Cardiac muscle cell (in vitro differentiated cells and primary cell): Measurements from ENCODE around the gene CDKL4. TPM values are rescaled to one million over a fixed set of nuclear protein-coding genes. Genes with fewer than 3 reads are reported as not detected.

Experiments used
- DNase-seq, 2 donors: peaks; one replicate each; pipeline versions ENCODE4 v3.0.0 to v3.0.0-alpha.2; 2010 to 2017; ENCODE audit warnings: low read depth in 1 of 2, low spot score in 1 of 2
- H3K27ac ChIP-seq: fragments of 200-600 bp; sonication (generic); 2 replicates; pipeline ENCODE4 v1.5.1; 2016
- H3K27me3 ChIP-seq: fragments of 200-600 bp; sonication (generic); 2 replicates; pipeline ENCODE4 v1.6.0; 2016; ENCODE audit warnings: control low read depth
- H3K36me3 ChIP-seq: fragments of 200-600 bp; sonication (generic); 2 replicates; pipeline ENCODE4 v1.5.1; 2016; ENCODE audit warnings: control low read depth
- H3K4me1 ChIP-seq: fragments of 200-600 bp; sonication (generic); 2 replicates; pipeline ENCODE4 v1.8.1; 2017; ENCODE audit warnings: low read depth, mild to moderate bottlenecking, mixed run types
- H3K4me3 ChIP-seq: fragments of 200-600 bp; sonication (generic); 2 replicates; pipeline ENCODE4 v1.5.1; 2016; ENCODE audit warnings: mild to moderate bottlenecking
- H3K9me3 ChIP-seq: fragments of 200-600 bp; sonication (generic); 2 replicates; pipeline ENCODE4 v1.5.1; 2017; ENCODE audit warnings: low read depth, mild to moderate bottlenecking, control low read depth
- CTCF ChIP-seq: IDR thresholded peaks from 2 replicates; pipeline ENCODE4 v1.5.1; 2012; ENCODE audit warnings: low read depth, mild to moderate bottlenecking, low read length
- polyA plus RNA-seq: library from polyadenylated mRNA; unstranded; fragments of >200 nt; fragmentation: Nextera tagmentation; extraction: Ambion mirVana; gene quantifications from 2 replicates; pipeline ENCODE4 v1.2.1, GENCODE V29; 2016
- total RNA-seq: library from RNA; depleted of rRNA; stranded (reverse); fragments of >200 nt; gene quantifications from 2 replicates; pipeline ENCODE4 v1.2.3, GENCODE V29; 2016

Gene CDKL4
- total and polyA plus RNA-seq, 2 experiments from 2014 or later: 0.66 TPM; not detected in 1

DNA sequence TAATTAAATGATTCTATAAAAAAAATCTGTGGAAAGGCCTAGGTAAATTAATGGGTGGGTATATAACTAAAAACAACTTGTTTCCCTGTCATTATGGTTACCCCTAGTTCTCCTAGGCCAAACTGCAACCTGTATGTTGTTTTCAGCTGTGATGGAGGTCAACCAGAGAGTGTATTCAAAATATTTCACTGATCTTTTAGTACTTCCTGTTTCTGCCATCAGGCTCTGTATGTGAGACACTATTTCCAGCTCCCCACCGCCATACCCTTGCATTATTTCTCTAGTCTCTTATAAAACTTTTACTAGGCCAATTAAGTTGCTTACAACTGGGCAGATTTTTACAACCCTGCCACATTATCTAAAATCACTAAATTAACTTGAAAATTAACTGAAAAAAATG lies 21.0 kb upstream of the CDKL4 start:
- Histone ChIP-seq H3K4me1 (no peaks in the 10 kb centered on the region), H3K36me3 (peaks cover 34% of the 10 kb centered on the region), H3K9me3 (no peaks in the 10 kb centered on the region), H3K27me3 (no peaks in the 10 kb centered on the region), H3K27ac (no peak overlapping the region), H3K4me3 (no peak overlapping the region)
- DNase-seq: no peak
- TF ChIP-seq CTCF: no peak

- no peaks in the 10 kb centered on the region for H3K4me1 ChIP-seq
- TF ChIP-seq CTCF: no peak
- H3K27me3 ChIP-seq: no peaks in the 10 kb centered on the region
- peaks cover 42% of the 10 kb centered on the region for H3K36me3 ChIP-seq
- no peaks in the 10 kb centered on the region for H3K9me3 ChIP-seq
- DNase-seq: no peak
- H3K4me3 ChIP-seq: no peak overlapping the region
- no peak overlapping the region for H3K27ac ChIP-seq
Measured at GRCh38 chr2:39260087-39260486, 16.3 kb upstream of the CDKL4 start.

DNA sequence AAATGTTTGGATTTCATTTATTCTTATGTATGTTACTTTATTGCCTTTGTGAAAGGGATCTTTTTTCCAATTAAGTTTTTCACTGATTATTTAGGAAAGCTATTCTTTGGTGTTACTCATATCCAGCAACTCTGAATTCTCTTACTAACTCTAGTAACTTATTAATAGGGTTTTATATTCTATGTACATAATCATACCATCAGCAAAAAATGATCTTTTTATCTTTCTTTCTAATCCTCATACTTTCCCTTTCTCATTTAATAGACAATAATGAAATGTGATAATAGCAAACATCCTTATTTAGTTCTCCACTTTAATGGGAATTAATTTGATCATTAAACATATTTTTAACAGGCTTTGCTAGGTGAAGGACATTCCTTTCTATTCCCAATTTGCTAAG lies 12.3 kb upstream of the CDKL4 start:
- DNase-seq: no peak
- peaks cover 46% of the 10 kb centered on the region for H3K36me3 ChIP-seq
- H3K4me3 ChIP-seq: no peak overlapping the region
- H3K27ac ChIP-seq: no peak overlapping the region
- no peaks in the 10 kb centered on the region for H3K27me3 ChIP-seq
- H3K4me1 ChIP-seq: no peaks in the 10 kb centered on the region
- no peak for TF ChIP-seq CTCF
- H3K9me3 ChIP-seq: no peaks in the 10 kb centered on the region

DNA sequence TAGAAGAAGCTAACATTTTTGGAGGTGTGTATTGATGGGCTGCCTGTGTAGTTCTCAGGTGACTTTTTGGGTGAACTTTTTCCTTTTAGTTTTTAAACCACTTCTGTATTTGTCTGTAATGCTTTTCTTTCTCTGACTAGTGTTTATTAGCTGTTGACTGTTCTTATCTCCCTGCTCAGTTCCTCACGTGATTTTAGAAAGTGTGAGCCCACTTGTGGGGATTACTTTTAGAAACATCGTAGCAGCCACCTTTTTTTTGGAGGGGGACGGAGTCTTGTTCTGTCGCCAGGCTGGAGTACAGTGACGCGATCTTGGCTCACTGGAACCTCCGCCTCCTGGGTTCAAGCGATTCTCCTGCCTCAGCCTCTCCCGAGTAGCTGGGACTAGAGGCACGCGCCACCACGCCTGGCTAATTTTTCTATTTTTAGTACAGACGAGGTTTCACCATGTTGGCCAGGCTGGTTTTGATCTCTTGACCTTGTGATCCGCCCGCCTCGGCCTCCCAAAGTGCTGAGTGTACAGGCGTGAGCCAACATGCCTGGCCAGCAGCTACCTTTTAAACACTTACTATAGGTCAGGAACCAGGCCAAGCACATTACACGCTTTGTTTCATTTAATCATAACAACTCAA lies 9.2 kb upstream of the CDKL4 start:
- H3K4me1 ChIP-seq: no peaks in the 10 kb centered on the region
- DNase-seq: no peak
- H3K4me3 ChIP-seq: no peak overlapping the region
- H3K36me3 ChIP-seq: peaks cover 58% of the 10 kb centered on the region
- no peaks in the 10 kb centered on the region for H3K27me3 ChIP-seq
- H3K9me3 ChIP-seq: no peaks in the 10 kb centered on the region
- no peak for TF ChIP-seq CTCF
- peak overlapping the region; percentile 24 for H3K27ac ChIP-seq

- TF ChIP-seq CTCF: no peak
- Histone ChIP-seq H3K27me3 (no peaks in the 10 kb centered on the region), H3K4me1 (no peaks in the 10 kb centered on the region), H3K36me3 (peaks cover 30% of the 10 kb centered on the region), H3K4me3 (no peak overlapping the region), H3K27ac (peak overlapping the region; percentile 49), H3K9me3 (no peaks in the 10 kb centered on the region)
- no peak for DNase-seq
Measured at GRCh38 chr2:39247512-39248043, 3.8 kb upstream of the CDKL4 start.
